Globus pallidus (tissue), 1 donor: ENCODE results near the gene KRT34.

Experiments used
- DNase-seq: peaks from one replicate; pipeline ENCODE4 v3.0.0-alpha.2; 2015; ENCODE audit warnings: low spot score

The KRT34 gene

DNA sequence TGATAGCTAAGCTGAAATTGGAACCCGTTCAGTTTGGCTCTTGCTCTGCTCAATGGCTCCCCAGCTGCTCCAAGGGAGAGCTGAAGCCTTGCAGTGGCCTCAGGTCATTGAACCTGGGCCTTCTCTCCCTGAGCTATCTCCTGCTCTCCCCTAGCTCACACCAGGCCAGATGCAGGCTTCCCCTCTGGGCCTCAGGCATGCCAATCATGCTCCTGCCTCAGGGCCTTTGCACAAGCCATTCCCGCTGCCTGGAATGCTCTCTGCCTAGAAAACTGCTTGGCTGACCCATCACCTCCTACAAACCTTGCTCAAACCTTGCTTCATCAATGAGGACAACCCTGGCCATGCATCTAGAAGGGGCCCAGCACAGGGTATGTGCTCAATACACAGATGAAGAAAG is 49.9 kb downstream of the KRT34 start:
- DNase-seq: no peak

DNA sequence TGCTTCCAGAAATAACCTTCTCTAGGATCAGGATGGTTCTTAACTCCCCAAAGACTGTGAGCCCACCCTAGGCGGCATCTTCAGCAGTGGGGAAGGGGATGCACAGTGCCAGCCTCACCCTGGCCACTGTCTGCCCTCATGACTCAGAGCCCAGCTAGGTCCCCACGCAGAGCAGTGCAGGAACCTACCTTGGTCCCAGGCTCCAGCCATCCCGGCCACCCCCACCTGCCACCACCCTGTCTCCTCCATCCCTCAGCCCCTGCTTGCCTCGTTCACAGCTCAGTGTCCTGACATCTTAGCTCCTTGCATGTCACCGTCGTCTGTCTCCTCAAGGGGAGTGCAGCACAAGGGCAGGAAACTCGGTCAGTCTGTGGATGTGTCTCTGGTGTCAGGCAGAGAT is 50.5 kb downstream of the KRT34 start:
- no peak for DNase-seq

DNA sequence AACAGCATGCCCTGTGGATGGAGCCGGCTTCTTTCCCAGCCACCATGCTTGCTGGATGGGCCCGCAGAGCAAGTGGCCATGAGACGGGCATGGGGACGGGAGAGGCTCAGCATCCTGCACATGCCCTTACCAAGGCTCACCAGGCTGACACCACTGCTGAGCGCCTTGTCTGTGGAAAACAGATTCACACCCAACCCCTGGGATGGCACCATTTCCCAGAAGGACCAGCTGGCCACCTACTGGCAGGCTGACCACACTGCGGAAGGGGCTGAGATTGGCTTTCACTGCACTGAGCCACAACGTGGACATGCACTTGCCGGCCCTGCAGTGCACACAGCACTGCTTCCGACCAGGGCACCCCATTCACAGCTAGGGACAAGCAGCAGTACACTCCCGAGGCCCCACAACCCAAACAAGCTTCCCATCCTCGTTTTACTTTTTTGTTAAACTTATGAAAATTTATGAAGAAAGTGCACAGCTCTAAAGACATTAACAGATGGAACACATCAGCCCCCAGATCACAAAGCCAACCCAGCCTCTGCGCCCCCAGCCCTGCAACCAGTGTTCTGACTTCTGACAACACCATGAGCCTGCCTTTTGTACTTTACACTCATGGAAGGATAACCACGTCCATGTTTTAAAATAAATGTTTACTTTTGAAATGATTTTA is 52.7 kb downstream of the KRT34 start:
- peak; percentile 8 for DNase-seq

DNA sequence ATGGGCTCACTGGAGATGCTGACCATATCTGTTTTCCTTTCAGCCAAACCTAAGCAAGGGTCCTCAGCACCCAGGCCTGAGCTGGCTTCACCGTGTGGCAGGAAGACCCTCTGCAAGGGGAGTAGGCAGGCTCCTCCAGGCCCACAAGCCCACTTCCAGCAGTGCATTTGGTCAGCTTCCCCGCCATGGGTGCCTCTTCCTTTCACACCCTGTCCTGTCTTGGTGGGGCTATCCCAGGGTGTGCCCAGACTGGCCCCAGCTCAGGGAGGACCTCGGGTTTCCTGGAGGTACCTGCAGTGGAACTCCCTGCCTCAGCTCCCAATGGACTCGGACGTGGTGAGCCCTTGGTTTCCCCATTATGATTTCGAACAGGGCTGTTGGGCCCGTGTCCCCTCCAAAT is 53.9 kb downstream of the KRT34 start:
- DNase-seq: no peak
